HEK293T (cell line): ENCODE results near the gene TLN1.

ENCODE experiments used
- ELF4 ChIP-seq: fragments of 450-650 bp; IDR thresholded peaks from 2 replicates; pipeline ENCODE4 v1.6.1; 2017; ENCODE audit warnings: antibody characterized with exemption
- FOXK2 ChIP-seq: fragments of 450-650 bp; IDR thresholded peaks from 2 replicates; pipeline ENCODE4 v1.6.1; 2016; ENCODE audit warnings: mild to moderate bottlenecking
- SP1 ChIP-seq: fragments of 450-650 bp; IDR thresholded peaks from 2 replicates; pipeline ENCODE4 v1.6.1; 2017
- TF ChIP-seq, protein P1 (sequence below): fragments of 450-650 bp; IDR thresholded peaks from 2 replicates; pipeline ENCODE4 v1.6.1; 2016

DNA sequence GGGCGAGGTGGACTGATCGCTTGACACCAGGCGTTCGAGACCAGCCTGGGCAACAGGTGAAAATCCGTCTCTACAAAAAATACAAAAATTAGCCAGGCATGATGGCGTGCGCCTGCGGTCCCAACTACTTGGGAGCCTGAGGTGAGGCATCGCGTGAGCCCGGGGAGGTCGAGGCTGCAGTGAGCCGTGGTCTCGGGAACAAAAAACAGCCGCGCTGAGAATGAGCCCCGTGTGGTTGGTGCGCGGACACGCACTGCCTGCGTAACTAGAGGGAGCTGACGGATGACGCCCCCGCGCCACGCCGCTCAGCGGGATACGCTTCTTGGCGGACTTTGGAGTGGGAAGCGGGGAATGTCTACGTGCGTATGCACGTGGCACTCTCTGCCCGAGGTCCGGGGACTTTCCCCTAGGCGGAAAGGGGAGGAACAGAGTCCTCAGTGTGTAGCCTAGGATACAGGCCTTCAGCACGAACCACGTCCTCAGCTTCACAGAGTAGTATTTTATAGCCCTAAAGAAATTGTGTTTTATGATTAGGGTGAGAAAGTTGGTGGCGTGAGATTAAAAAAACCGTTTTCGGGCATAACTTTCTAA is 74.4 kb downstream of the TLN1 start, which contains the start of gene RMRP:
- TF ChIP-seq SP1 (no peak), ELF4 (no peak), FOXK2 (no peak)
- TF ChIP-seq, protein P1, sequence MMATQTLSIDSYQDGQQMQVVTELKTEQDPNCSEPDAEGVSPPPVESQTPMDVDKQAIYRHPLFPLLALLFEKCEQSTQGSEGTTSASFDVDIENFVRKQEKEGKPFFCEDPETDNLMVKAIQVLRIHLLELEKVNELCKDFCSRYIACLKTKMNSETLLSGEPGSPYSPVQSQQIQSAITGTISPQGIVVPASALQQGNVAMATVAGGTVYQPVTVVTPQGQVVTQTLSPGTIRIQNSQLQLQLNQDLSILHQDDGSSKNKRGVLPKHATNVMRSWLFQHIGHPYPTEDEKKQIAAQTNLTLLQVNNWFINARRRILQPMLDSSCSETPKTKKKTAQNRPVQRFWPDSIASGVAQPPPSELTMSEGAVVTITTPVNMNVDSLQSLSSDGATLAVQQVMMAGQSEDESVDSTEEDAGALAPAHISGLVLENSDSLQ = peak; percentile 81
